Non-pigmented ciliary epithelial cell (primary cell): ENCODE results near the gene RAPGEFL1.
"Not testable (repeated sequence)": the region's sequence is repeated elsewhere in the genome, so short reads cannot be mapped to it uniquely, and the experiment has no call there.

Source experiments
- DNase-seq: peaks from one replicate; pipeline ENCODE4 v3.0.0-alpha.2; 2010; ENCODE audit warnings: low read depth

RAPGEFL1 gene

DNA sequence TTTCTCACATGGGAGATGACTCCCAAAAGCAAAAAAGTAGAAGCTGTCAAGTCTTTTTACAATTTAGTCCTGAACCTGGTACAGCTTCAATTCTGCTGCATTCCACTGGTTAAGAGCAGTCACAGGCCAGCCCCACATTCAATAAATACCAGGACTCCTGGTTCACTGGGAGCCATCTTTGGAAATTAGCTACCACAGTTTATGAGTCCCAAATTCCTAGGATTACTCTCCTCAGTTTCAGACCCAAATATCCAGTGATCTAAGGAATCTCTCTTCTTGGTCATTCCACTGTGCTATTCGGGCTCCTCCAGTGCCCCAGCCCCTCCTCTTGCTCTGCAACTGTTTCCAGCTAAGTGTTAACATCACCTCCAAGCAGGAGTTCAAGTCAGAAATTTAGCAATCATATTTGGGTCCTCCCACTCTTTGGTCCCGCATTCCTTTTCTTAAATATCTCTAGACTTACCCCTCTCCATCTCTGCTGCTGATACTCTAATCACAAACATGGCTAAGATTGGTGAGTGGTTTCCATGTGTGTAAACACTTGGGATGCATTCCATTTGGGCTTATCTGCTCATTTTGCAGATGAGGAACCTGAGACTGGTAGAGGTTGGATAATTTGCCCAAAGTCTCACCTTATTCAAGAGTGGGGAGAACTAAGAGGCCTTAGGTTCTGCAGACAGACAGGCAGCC lies 32.3 kb downstream of the RAPGEFL1 start:
- no peak for DNase-seq

DNA sequence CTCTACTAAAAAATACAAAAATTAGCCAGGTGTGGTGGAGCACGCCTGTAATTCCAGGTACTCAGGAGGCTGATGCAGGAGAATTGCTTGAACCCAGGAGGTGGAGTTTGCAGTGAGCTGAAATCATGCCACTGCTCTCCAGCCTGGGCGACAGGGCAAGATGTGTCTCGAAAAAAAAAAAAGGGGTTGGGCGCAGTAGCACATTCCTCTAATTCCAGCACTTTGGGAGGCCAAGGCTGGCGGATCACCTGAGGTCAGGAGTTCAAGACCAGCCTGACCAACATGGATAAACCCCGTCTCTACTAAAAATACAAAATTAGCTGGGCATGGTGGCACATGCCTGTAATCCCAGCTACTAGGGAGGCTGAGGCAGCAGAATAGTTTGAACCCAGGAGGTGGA lies 36.6 kb downstream of the RAPGEFL1 start:
- DNase-seq, result not testable (repeated sequence)

DNA sequence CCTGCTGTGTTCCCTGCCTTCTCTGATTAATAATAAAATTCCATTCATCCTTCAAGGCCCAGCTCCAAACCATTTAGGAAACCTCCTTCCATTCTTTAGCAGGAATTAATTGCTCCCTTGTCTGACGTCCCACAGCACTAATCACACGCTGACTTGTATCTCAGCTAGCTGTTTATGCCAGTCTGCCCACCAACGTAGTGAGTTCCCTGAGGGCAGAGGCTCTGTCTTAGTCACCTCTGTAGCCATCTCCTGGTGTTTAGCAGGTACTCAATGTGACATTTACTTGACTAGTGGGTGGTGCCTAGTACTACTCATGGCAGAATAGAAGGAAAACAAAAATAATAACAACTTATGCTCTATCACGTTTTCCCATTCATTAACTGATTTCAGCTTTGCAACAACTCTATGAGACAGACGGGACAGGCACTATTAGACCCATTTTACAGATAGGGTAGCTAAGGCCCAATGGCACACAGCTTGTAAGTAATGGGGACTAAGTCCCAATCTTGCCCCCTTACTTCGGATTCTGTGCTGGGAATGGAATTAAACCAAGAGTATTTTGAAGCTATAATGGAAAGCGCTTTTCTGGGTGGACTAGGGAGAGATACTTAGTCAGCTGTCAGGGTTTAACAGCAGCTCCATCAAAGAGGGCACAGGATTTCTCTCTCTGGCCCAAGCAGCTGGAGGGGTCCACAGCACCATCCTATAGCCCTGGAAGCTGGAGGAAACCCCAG lies 40.9 kb downstream of the RAPGEFL1 start:
- no peak for DNase-seq

DNA sequence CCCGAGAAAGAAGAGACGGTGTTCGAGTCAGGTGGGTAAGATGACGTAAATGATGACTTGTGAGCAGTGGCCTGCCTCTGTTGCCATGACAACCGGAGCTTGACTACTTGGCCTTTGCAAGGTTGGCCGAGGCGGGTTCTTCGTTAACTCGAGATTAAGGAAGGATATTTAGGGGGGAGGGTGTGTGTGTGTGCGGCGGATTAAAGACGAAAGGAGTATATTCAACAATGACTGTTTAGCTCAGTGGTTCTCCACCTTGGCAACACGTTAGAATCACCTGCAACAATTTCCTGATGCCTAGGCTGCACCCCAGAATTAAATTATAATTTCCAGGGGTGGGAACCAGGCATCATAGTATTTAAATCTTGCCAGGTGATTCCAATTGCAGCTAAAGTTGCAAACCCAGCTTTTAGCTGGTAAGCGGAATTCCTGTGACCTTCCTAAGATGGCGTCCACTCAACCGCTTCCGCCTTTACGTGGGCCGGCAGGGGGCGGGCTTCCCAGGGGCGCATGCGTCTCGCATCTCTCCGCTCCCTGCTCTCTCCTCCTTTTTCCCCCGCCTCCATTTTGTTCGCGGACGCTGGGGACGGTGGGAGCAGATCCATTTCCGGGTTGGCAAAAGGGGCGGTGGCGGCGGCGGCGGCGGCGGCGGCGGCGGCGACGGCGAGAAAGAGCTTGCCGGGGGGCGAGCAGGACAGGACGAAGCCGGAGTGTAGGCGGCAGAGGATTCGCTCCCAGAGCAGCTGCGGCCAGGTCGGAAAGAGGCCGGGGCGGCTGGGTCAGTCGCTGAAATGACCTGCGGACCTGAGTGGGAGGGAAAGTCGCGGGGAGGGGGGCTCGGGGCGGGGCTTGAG lies 41.7 kb downstream of the RAPGEFL1 start, which contains the start of gene WIPF2:
Gene WIPF2, plus strand, starts transcription at position 565 of the 854 bp plus-strand sequence. CDS start 37,156 bp downstream, outside the sequence.
- DNase-seq, result peak; percentile 83

DNA sequence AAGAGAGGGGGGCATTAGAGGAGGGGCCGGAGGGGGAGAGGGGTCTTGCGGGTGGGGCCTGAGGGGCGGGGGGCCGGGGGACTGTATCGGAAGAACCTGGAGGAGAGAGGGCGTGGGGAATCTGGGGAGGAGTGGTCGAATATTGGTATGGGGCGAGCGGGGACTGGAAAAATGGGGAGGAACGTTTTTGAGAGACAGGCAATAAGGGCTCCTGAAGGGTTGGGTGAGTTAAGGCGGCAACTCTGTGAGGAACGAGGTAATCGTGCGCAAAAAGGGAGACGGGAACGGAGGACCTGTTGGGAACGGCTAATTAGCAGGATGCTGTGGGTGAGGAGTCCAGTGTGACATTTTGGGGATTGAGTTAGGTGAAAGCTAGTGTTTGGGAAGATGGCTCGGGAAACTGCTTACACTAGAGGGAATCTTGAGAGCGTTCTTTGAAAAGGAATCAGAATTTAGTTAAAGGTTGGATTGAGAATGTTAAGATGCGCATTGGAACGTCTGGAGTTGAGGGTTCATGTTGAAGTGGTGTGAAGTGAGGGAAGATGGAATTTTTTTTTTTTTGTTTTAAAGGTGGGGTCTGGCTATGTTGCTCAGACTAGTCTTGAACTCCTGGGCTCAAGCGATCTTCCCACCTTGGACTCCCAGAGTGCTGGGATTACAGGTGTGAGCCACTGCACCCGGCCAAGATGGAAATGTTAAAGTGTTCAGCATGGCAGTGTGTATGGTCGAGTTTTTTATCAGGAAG lies 42.5 kb downstream of the RAPGEFL1 start:
- no peak for DNase-seq

DNA sequence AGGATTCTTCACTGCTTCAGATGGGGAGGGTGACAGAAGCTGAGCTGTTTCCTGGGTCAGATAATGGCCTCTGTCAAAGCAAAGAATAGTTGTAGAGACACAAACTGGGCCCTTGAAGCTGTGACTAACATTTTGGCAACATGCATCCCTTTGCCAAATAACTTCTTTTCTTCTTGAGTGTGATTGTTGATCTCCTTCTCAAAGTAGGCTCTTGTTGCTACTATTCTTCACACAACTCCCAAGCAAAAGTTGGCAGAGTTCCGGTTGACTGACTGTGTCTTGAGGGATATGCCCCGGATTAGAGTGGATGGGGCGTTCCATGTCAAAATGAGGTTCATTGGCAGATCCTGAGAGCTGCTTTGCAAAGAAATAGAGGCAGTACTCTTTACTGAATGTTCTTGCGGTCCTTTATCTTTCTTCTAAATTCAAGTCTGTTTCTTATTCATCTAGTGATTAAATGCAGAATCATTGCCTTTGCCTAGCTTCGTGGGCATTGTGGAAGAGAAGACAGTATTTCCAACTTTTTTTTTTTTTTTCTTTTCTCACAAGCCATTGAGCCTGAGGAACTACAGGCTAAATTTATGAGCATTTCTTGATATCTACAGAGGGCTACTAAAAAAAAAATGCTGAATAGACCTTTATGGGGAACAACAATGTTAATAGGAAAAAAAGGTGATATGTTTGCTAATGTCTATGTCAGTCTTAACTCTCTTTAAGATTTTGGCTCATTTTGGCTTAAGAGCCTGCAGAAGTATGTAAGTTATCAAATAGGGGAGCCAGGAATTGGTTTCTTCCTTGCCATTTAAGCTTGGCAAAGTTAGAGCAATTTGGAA lies 47.7 kb downstream of the RAPGEFL1 start:
- no peak for DNase-seq

DNA sequence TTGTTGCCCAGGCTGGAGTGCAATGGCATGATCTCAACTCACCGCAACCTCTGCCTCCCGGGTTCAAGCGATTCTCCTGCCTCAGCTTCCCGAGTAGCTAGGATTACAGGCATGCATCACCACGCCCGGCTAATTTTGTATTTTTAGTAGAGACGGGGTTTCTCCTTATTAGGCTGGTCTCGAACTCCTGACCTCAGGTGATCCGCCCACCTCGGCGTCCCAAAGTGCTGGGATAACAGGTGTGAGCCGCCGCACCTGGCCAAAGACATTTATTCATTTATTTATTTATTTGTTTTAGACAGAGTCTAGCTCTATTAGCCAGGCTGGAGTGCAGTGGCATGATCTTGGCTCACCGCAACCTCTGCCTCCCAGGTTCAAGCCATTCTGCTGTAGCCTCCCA lies 51.9 kb downstream of the RAPGEFL1 start:
- not testable (repeated sequence) for DNase-seq

DNA sequence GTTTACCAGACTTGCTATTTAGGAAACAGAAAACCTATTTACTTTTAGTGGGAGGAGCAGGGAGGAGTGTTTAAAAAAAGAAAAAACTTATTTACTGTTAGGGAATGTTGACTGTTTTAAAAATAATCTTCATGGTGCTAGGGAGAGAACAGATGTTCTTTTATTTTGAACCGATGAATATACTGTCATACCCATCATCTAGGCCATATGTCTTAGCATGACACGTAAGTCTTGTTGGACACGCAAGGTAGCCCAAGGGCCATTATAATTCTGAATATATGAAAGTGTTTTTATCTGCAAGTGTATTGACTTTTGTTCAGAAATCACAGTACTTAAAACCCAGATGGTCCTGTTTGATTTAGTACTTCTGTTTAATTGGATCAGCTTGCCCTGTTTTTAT lies 53.4 kb downstream of the RAPGEFL1 start:
- DNase-seq, result no peak

DNA sequence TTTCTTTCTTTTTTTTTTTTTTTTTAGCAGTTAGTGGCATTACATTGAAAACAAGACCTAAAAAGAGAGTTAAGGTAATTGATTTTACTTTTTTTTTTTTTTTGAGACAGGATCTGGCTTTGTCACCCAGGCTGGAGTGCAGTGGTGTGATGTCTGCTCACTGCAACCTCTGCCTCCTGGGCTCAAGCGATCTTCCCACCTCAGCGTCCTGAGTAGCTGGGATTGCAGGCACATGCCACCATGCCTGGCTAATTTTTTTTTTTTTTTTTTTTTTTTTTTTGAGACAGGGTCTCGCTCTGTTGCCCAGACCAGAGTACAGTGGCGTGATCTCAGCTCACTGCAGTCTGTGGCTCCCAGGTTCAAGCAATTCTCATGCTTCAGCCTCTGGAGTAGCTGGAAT lies 54.7 kb downstream of the RAPGEFL1 start:
- not testable (repeated sequence) for DNase-seq

DNA sequence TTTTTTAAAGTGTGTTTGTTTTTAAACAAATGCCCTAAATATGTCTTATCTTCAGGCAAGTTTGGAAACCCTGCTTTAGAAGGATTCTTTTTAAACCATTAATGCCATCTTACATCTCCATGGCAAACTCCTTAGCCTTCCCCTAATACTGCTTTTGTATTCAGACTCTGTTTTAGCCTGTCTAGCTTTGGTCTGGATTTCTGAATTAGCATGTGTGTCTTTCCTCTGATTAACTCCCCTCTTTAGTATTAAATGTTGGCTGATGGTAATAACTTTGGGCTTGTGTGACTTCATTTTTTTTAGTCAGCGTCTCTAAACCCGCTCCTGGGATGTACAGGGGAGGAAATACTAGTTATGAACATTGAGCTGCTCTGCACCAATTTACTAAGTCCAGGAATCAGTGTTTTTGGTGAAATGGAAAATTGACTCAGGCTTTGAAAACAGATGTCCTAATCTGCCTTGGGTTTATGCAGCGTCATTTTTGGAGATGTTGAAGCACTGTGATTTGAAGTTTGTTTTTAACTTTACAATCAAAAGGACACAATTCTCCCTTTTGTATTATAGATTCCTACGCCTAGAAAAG lies 64.1 kb downstream of the RAPGEFL1 start:
- no peak for DNase-seq

DNA sequence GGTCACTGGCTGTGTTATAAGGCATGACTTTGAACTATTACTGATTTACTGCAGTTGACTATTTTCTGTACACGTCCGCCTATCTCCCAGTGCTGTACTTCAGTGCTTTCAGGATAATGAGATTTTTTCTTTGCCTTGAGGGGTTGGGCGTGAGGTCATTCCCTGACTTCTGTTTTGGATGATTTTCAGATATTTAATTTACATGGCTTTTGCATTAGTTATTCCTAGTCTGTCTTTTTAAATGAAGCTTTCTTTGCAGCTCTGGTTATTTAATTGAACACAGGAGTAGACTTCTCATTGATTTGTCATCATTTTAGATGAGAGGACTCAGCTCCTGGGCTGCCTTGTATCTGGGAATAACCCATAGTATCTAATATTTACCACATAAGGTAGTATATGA lies 65.5 kb downstream of the RAPGEFL1 start:
- no peak for DNase-seq

DNA sequence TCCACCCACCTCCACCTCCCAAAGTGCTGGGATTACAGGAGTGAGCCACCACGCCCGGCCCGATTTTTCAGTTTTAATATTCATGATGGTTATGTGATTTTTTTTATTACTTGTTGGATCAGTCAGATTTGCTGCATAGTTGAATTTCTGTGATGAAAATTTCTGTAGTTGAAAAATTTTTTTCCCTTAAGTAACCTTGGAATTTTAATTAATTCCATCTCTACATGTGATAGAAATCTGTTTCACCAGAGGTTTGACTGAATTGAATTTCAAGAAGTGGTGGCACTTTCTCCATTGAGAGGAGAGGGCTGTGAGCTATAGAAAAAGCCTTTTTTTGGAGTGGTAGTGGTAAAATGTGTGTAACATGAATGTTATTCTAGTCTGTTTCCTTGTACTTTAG lies 66.5 kb downstream of the RAPGEFL1 start:
- no peak for DNase-seq

DNA sequence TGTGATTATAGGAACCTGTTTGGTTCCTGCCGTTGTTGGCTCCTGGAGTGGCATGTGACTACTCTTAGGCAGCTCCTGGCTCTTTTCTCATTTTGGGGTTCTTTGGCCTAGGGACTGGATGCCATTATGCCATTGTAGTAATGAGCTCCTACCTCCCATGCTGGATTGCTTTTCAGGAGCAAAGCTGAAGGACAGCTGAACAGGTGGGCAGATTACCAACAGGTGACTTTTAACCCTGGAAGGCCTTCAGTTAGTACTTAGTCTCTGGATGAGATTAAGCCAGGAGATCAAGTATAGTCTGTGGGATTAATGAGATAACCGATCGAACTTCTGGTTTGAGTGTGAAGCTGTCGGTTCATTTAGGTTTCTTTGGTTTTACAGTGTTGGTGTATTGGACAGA lies 67.0 kb downstream of the RAPGEFL1 start:
- DNase-seq, result no peak
